ENCODE measurements around the gene B3GNT4. TPM values are rescaled to one million over a fixed set of nuclear protein-coding genes. Genes with fewer than 3 reads are reported as not detected.

Gene B3GNT4
- total and polyA plus RNA-seq, 2 of the 4 experiments (the other 2 are of a cell fraction): 0.18 to 0.53 TPM

GRCh38 chr12:122230798-122231197 is 27.3 kb downstream of the B3GNT4 start:
- peaks cover 9% of the 10 kb centered on the region; the same call in 1 of the 2 replicates for H3K9me1 ChIP-seq (ENCODE audit: insufficient read depth, low read length)
- H3K23ac ChIP-seq (ENCODE audit: low read depth, low read length): no peak overlapping the region
- no peak overlapping the region for H3K18ac ChIP-seq (ENCODE audit: low read depth, low read length)
- intact Hi-C loops (cut with micrococcal nuclease) (no loop called here), in situ Hi-C loops (cut with MboI; ENCODE audit: low sequenced_read_pairs) (no loop called here), dilution Hi-C loops (cut with HindIII; ENCODE audit: low sequenced_read_pairs, unreplicated experiment) (no loop called here)
- no peak for DNase-seq
- no peaks in the 10 kb centered on the region for H3K9me3 ChIP-seq (ENCODE audit: control insufficient read depth, insufficient read depth, low read length)
- H2BK15ac ChIP-seq (ENCODE audit: low read depth, low read length): no peak overlapping the region
- H3K4me1 ChIP-seq (ENCODE audit: control insufficient read depth, insufficient read depth, low read length): peaks cover 5% of the 10 kb centered on the region; the same call in 1 of the 2 replicates
- H2AK9ac ChIP-seq (replicated peaks; ENCODE audit: low read depth, low read length, poor library complexity): no peak overlapping the region
- no peak overlapping the region for H3K4ac ChIP-seq (ENCODE audit: low read depth, low read length)
- H4K91ac ChIP-seq (ENCODE audit: insufficient read depth, low read depth, low read length): no peak overlapping the region
- ATAC-seq (ENCODE audit: low read depth): no peak
- WGBS, 2 experiments (ENCODE audit: extremely low coverage in 2 of 2, insufficient read length in 1 of 2): 93% methylated on average over 3 of the region's 6 CpGs; no CpG with 5 or more reads in 1 of the 2 experiments
- no peak overlapping the region for H2BK5ac ChIP-seq (ENCODE audit: low read depth, low read length, poor library complexity, severe bottlenecking)
- no peak overlapping the region for H3K4me3 ChIP-seq (ENCODE audit: insufficient read depth, low read depth, low read length)
- H3K36me3 ChIP-seq (ENCODE audit: control insufficient read depth, insufficient read depth, low read length): peaks cover 23% of the 10 kb centered on the region
- H3K9ac ChIP-seq (ENCODE audit: low read depth, low read length): no peak overlapping the region
- no peak overlapping the region for H3K56ac ChIP-seq (ENCODE audit: extremely low read depth, insufficient read depth, low read length)
- ChIA-PET POLR2A (ENCODE audit: unreplicated experiment) (no interaction called here), CTCF (no interaction called here)
- H2AFZ ChIP-seq (replicated peaks; ENCODE audit: low read length, poor library complexity): no peak overlapping the region
- H4K8ac ChIP-seq (ENCODE audit: low read depth in 2 of 2, low read length in 2 of 2): no peak overlapping the region
- H2BK120ac ChIP-seq (ENCODE audit: low read depth, low read length): no peak overlapping the region
- no peak overlapping the region for H3K14ac ChIP-seq (replicated peaks; ENCODE audit: low read depth, low read length)
- no peak overlapping the region for H4K5ac ChIP-seq (ENCODE audit: low read depth, low read length)
- H3K27ac ChIP-seq (ENCODE audit: insufficient read depth, low read length): no peak overlapping the region
- peaks cover 6% of the 10 kb centered on the region for H4K20me1 ChIP-seq (ENCODE audit: insufficient read depth, low read length)
- no peaks in the 10 kb centered on the region for H3K79me1 ChIP-seq (ENCODE audit: low read depth in 1 of 2, low read length in 2 of 2)
- H3K4me2 ChIP-seq (ENCODE audit: low read depth, low read length): no peak overlapping the region
- no peak overlapping the region for H2AK5ac ChIP-seq (ENCODE audit: low read depth, low read length)
- H3K27me3 ChIP-seq (ENCODE audit: control insufficient read depth, insufficient read depth, low read length): no peaks in the 10 kb centered on the region
- BruUV-seq (replicated peaks): no TSS peak
- TF ChIP-seq MAFK (IDR thresholded peaks at IDR 0.05; ENCODE audit: low read depth, low read length): no peak
- TF ChIP-seq, protein P1, sequence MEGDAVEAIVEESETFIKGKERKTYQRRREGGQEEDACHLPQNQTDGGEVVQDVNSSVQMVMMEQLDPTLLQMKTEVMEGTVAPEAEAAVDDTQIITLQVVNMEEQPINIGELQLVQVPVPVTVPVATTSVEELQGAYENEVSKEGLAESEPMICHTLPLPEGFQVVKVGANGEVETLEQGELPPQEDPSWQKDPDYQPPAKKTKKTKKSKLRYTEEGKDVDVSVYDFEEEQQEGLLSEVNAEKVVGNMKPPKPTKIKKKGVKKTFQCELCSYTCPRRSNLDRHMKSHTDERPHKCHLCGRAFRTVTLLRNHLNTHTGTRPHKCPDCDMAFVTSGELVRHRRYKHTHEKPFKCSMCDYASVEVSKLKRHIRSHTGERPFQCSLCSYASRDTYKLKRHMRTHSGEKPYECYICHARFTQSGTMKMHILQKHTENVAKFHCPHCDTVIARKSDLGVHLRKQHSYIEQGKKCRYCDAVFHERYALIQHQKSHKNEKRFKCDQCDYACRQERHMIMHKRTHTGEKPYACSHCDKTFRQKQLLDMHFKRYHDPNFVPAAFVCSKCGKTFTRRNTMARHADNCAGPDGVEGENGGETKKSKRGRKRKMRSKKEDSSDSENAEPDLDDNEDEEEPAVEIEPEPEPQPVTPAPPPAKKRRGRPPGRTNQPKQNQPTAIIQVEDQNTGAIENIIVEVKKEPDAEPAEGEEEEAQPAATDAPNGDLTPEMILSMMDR (conservative IDR thresholded peaks at IDR 0.05; ENCODE audit: low read depth, low read length): no peak
- TF ChIP-seq, protein P2, sequence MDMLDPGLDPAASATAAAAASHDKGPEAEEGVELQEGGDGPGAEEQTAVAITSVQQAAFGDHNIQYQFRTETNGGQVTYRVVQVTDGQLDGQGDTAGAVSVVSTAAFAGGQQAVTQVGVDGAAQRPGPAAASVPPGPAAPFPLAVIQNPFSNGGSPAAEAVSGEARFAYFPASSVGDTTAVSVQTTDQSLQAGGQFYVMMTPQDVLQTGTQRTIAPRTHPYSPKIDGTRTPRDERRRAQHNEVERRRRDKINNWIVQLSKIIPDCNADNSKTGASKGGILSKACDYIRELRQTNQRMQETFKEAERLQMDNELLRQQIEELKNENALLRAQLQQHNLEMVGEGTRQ (IDR thresholded peaks at IDR 0.05; ENCODE audit: low read depth, low read length): no peak
- no peak for TF ChIP-seq RFX5 (IDR thresholded peaks at IDR 0.05; ENCODE audit: low read depth, low read length)
- no peak for TF ChIP-seq RCOR1 (IDR thresholded peaks at IDR 0.05; ENCODE audit: insufficient replicate concordance, low read length)
- TF ChIP-seq CEBPB (IDR thresholded peaks at IDR 0.05; ENCODE audit: low read depth, low read length): no peak
- TF ChIP-seq MXI1 (IDR thresholded peaks at IDR 0.05; ENCODE audit: borderline replicate concordance, low read depth, low read length): no peak
- no peak overlapping the region for H2BK20ac ChIP-seq (ENCODE audit: low read depth, low read length)

Measured in IMR-90 (cell line).